Liver (tissue), 9 donors: ENCODE measurements around the gene SYF2. TPM values are rescaled to one million over a fixed set of nuclear protein-coding genes. Genes with fewer than 3 reads are reported as not detected.
"Not testable (repeated sequence)": the region's sequence is repeated elsewhere in the genome, so short reads cannot be mapped to it uniquely, and the experiment has no call there.

Experiments
- DNase-seq: peaks from one replicate; pipeline ENCODE4 v3.0.0-alpha.2; 2017; ENCODE audit warnings: low spot score
- H3K27ac ChIP-seq, 2 donors: one replicate each; pipeline ENCODE4 v1.7.0; 2013; ENCODE audit warnings: inconsistent platforms in 2 of 2, low read length in 2 of 2, control low read depth in 1 of 2, low read depth in 1 of 2, mild to moderate bottlenecking in 1 of 2
- H3K27me3 ChIP-seq, 4 donors: one replicate each; pipeline versions ENCODE4 v1.6.1 to v1.7.0; 2013; ENCODE audit warnings: low read length in 3 of 4, inconsistent platforms in 1 of 4, mild to moderate bottlenecking in 1 of 4, moderate library complexity in 1 of 4; ENCODE audit not compliant: control insufficient read depth in 4 of 4, insufficient read depth in 4 of 4
- H3K36me3 ChIP-seq, 4 donors: one replicate each; pipeline versions ENCODE4 v1.6.1 to v1.7.0; 2013; ENCODE audit warnings: low read length in 3 of 4, mild to moderate bottlenecking in 3 of 4, low read depth in 1 of 4, moderate library complexity in 1 of 4; ENCODE audit not compliant: control insufficient read depth in 4 of 4, insufficient read depth in 3 of 4
- H3K4me1 ChIP-seq, 4 donors: one replicate each; pipeline versions ENCODE4 v1.6.1 to v1.7.0; 2013; ENCODE audit warnings: low read length in 3 of 4, mild to moderate bottlenecking in 3 of 4, moderate library complexity in 1 of 4; ENCODE audit not compliant: control insufficient read depth in 4 of 4, insufficient read depth in 4 of 4
- H3K4me3 ChIP-seq, 3 donors: one replicate each; pipeline versions ENCODE4 v1.6.1 to v1.7.0; 2013; ENCODE audit warnings: low read length in 3 of 3, control low read depth in 1 of 3, low read depth in 1 of 3, mild to moderate bottlenecking in 1 of 3
- H3K9ac ChIP-seq, 2 donors: one replicate each; pipeline ENCODE4 v1.7.0; 2013; ENCODE audit warnings: low read length in 2 of 2, mild to moderate bottlenecking in 2 of 2, moderate library complexity in 2 of 2, control low read depth in 1 of 2, low read depth in 1 of 2
- H3K9me3 ChIP-seq, 4 donors: one replicate each; pipeline versions ENCODE4 v1.6.1 to v1.7.0; 2013; ENCODE audit warnings: low read length in 3 of 4; ENCODE audit not compliant: control insufficient read depth in 4 of 4
- FOXA1 ChIP-seq: IDR thresholded peaks from 2 replicates; pipeline ENCODE4 v1.6.1; 2016; ENCODE audit warnings: antibody characterized with exemption
- FOXA2 ChIP-seq: IDR thresholded peaks from 2 replicates; pipeline ENCODE4 v1.6.1; 2016; ENCODE audit warnings: antibody characterized with exemption
- HNF4A ChIP-seq, 2 donors: conservative IDR thresholded peaks; 2 replicates each; pipeline ENCODE4 v1.6.1; 2016; ENCODE audit warnings: antibody characterized with exemption in 2 of 2, mild to moderate bottlenecking in 2 of 2
- HNF4G ChIP-seq: IDR thresholded peaks from 2 replicates; pipeline ENCODE4 v1.6.1; 2016; ENCODE audit warnings: antibody characterized with exemption
- JUND ChIP-seq, 2 donors: IDR thresholded peaks; 2 replicates each; pipeline ENCODE4 v1.6.1; 2016; ENCODE audit warnings: antibody characterized with exemption in 2 of 2
- NR2F2 ChIP-seq: IDR thresholded peaks from 2 replicates; pipeline ENCODE4 v1.6.1; 2016; ENCODE audit warnings: antibody characterized with exemption
- RAD21 ChIP-seq, 2 donors: IDR thresholded peaks; 2 replicates each; pipeline ENCODE4 v1.6.1; 2016; ENCODE audit warnings: antibody characterized with exemption in 2 of 2, mild to moderate bottlenecking in 2 of 2
- RXRA ChIP-seq, 2 donors: IDR thresholded peaks; 2 replicates each; pipeline ENCODE4 v1.6.1; 2017 to 2018; ENCODE audit warnings: antibody characterized with exemption in 2 of 2, mild to moderate bottlenecking in 1 of 2
- SP1 ChIP-seq: IDR thresholded peaks from 2 replicates; pipeline ENCODE4 v1.6.1; 2018; ENCODE audit warnings: antibody characterized with exemption, mild to moderate bottlenecking
- YY1 ChIP-seq: IDR thresholded peaks from 2 replicates; pipeline ENCODE4 v1.6.1; 2016; ENCODE audit warnings: antibody characterized with exemption, mild to moderate bottlenecking
- WGBS: extraction: QIAGEN DNeasy Blood & Tissue Kit; methylation state at CpG from one replicate; pipeline ENCODE4 v1.1.7; 2013; 5-methylcytosine and 5-hydroxymethylcytosine counted together
- polyA plus RNA-seq, 2 donors: library from polyadenylated mRNA; stranded (reverse) in 1 of 2; unstranded in 1 of 2; fragments of 200-250 nt in 1 of 2; fragments of >200 nt in 1 of 2; fragmentation: Nextera tagmentation in 1 of 2; extraction: Ambion mirVana in 1 of 2; gene quantifications; one replicate each; pipeline versions ENCODE4 v1.2.1 to v1.2.3, GENCODE V29; 2013 to 2015
- total RNA-seq, 2 donors: library from RNA; depleted of rRNA; stranded (reverse); fragments of >200 nt; gene quantifications; one replicate each; pipeline ENCODE4 v1.2.3, GENCODE V29; 2014
- TF ChIP-seq, protein P1 (sequence below): fragments of 150-350 bp; IDR thresholded peaks from 2 replicates; pipeline ENCODE4 v1.5.1; 2017; ENCODE audit warnings: improper control_type of control experiment, low read depth, low read length; ENCODE audit not compliant: missing input control
- TF ChIP-seq, protein P2 (sequence below): IDR thresholded peaks from 2 replicates; pipeline ENCODE4 v1.6.1; 2016; ENCODE audit warnings: antibody characterized with exemption
- TF ChIP-seq, protein P3 (sequence below): IDR thresholded peaks from 2 replicates; pipeline ENCODE4 v1.6.1; 2016; ENCODE audit warnings: antibody characterized with exemption
- donor health status: healthy.
- donor health status: healthy.
- donor health status: healthy.
- donor health status: healthy.
- donor health status: healthy.

The SYF2 gene
- total and polyA plus RNA-seq, 4 donors = 12.0 to 24.0 (median 15.2) TPM

DNA sequence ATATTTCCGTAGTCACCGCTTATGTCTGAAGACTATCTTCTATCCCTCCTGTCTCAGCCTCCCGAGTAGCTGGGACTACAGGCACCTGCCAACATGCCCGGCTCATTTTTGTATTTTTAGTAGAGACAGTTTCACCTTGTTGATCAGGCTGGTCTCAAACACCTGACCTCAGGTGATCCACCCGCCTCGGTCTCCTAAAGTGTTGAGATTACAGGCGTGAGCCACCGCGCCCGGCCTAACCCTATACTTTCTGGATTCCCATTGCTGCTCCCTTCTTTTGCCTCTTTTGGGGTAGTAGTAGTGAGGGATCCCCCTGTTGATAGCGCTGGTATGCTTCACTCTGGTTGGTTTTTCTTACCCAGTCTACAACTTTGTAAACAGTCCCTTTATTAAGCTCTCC lies 5.7 kb upstream of the SYF2 start:
- no peak overlapping the region for H3K27ac ChIP-seq
- H3K36me3 ChIP-seq = peaks cover 6 to 12% (median 10%) of the 10 kb centered on the region in 4 donors
- WGBS = 94% methylated on average over 11 of the region's 11 CpGs
- H3K9ac ChIP-seq = no peak overlapping the region
- no peaks in the 10 kb centered on the region for H3K9me3 ChIP-seq
- TF ChIP-seq RXRA (IDR thresholded peaks at IDR 0.05) (no peak), JUND (IDR thresholded peaks at IDR 0.05) (no peak), RAD21 (IDR thresholded peaks at IDR 0.05) (no peak), NR2F2 (no peak), YY1 (no peak), FOXA1 (no peak), FOXA2 (no peak), SP1 (no peak), HNF4G (no peak), HNF4A (conservative IDR thresholded peaks at IDR 0.05) (no peak)
- TF ChIP-seq, protein P1, sequence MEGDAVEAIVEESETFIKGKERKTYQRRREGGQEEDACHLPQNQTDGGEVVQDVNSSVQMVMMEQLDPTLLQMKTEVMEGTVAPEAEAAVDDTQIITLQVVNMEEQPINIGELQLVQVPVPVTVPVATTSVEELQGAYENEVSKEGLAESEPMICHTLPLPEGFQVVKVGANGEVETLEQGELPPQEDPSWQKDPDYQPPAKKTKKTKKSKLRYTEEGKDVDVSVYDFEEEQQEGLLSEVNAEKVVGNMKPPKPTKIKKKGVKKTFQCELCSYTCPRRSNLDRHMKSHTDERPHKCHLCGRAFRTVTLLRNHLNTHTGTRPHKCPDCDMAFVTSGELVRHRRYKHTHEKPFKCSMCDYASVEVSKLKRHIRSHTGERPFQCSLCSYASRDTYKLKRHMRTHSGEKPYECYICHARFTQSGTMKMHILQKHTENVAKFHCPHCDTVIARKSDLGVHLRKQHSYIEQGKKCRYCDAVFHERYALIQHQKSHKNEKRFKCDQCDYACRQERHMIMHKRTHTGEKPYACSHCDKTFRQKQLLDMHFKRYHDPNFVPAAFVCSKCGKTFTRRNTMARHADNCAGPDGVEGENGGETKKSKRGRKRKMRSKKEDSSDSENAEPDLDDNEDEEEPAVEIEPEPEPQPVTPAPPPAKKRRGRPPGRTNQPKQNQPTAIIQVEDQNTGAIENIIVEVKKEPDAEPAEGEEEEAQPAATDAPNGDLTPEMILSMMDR = no peak
- TF ChIP-seq, protein P2, sequence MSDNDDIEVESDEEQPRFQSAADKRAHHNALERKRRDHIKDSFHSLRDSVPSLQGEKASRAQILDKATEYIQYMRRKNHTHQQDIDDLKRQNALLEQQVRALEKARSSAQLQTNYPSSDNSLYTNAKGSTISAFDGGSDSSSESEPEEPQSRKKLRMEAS = no peak
- TF ChIP-seq, protein P3, sequence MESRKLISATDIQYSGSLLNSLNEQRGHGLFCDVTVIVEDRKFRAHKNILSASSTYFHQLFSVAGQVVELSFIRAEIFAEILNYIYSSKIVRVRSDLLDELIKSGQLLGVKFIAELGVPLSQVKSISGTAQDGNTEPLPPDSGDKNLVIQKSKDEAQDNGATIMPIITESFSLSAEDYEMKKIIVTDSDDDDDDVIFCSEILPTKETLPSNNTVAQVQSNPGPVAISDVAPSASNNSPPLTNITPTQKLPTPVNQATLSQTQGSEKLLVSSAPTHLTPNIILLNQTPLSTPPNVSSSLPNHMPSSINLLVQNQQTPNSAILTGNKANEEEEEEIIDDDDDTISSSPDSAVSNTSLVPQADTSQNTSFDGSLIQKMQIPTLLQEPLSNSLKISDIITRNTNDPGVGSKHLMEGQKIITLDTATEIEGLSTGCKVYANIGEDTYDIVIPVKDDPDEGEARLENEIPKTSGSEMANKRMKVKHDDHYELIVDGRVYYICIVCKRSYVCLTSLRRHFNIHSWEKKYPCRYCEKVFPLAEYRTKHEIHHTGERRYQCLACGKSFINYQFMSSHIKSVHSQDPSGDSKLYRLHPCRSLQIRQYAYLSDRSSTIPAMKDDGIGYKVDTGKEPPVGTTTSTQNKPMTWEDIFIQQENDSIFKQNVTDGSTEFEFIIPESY = no peak
- no peaks in the 10 kb centered on the region for H3K27me3 ChIP-seq
- H3K4me1 ChIP-seq = peaks cover 2 to 25% (median 20%) of the 10 kb centered on the region in 4 donors
- no peak overlapping the region for H3K4me3 ChIP-seq
- no peak for DNase-seq

DNA sequence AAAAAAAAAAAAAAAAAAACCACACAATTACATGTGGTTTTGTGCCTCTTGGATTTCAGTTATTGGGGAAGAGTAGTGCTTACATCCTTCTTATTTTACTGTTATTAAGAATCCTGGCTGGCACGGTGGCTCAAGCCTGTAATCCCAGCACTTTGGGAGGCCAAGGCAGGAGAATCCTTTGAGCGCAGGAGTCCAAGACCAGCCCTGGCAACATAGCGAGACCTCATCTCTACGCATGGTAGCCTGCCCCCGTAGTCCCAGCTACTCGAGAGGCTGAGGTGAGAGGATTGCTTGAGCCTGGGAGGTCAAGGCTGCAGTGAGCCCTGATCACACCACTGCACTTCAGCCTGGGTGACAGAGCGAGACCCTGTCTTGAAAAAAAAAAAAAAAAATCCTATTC lies 4.0 kb upstream of the SYF2 start:
- not testable (repeated sequence) for H3K4me3 ChIP-seq, H3K27me3 ChIP-seq, H3K9me3 ChIP-seq, H3K27ac ChIP-seq, H3K9ac ChIP-seq, H3K36me3 ChIP-seq, DNase-seq
- 97% methylated on average over 7 of the region's 7 CpGs for WGBS
- peaks cover 2 to 35% (median 28%) of the 10 kb centered on the region in 4 donors for H3K4me1 ChIP-seq

DNA sequence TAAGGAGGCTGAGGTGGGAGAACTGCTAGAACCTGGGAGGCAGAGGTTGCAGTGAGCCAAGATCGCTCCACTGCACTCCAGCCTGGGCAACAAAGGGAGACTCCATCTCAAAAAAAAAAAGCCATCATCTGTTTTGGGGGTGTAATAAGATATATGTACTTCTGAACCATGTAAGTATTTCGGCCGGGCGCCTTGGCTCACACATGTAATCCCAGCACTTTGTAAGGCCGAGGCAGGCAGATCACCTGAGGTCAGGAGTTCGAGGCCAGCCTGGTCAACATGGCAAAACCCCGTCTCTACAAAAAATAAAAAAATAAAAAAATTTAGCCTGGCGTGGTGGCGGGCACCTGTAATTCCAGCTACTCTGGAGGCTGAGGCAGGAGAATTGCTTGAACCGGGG lies 3.1 kb upstream of the SYF2 start:
- peaks cover 2 to 33% (median 25%) of the 10 kb centered on the region in 4 donors for H3K4me1 ChIP-seq
- H3K4me3 ChIP-seq = not testable (repeated sequence)
- 98% methylated on average over 10 of the region's 10 CpGs for WGBS

More for the DNA sequence above, 3.1 kb upstream of the SYF2 start:
- not testable (repeated sequence) for H3K36me3 ChIP-seq, DNase-seq, H3K9ac ChIP-seq, H3K27ac ChIP-seq, H3K9me3 ChIP-seq, H3K27me3 ChIP-seq
